AG09319 (cell line): ENCODE data around the gene MYRFL.

Experiments
- DNase-seq: peaks from one replicate; pipeline ENCODE4 v3.0.0-alpha.2; 2010; ENCODE audit warnings: low read depth; ENCODE audit errors: extremely low read depth
- CTCF ChIP-seq: IDR thresholded peaks from 2 replicates; pipeline ENCODE4 v1.5.1; 2011; ENCODE audit warnings: low read depth, mild to moderate bottlenecking, inconsistent platforms, low read length, moderate library complexity

Gene MYRFL

GRCh38 chr12:69816082-69816481 is 8.9 kb upstream of the MYRFL start:
- no peak for DNase-seq
- TF ChIP-seq CTCF: no peak

DNA sequence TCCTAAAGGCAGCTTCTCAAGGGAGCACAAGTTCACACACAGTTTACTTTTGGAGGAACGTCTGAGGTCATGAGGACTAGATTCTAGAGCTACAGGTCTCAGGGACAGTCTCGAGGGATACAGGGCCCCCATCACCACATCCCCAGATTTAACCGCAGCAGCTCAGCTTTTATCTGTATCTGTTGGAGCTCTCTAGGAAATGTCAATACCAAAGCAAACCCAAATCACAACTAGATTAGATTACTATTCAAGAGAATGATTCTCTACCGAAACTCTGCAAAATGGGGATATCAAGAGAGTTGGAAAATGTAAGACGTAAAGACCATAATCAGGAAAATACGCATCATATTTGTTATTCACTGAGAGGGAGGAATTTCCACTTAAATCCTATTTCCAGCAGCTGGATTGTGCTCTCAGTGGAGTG is 4.0 kb upstream of the MYRFL start:
- no peak for TF ChIP-seq CTCF
- DNase-seq: no peak

- TF ChIP-seq CTCF: no peak
- DNase-seq: no peak
Observed at GRCh38 chr12:69821456-69822159, 3.4 kb upstream of the MYRFL start.

GRCh38 chr12:69822201-69822860 is 2.7 kb upstream of the MYRFL start:
- TF ChIP-seq CTCF: no peak
- DNase-seq: no peak

GRCh38 chr12:69824028-69824427 is 999 bp upstream of the MYRFL start:
- DNase-seq: no peak
- no peak for TF ChIP-seq CTCF

- TF ChIP-seq CTCF: no peak
- no peak for DNase-seq
Observed at GRCh38 chr12:69828897-69829296, 3.9 kb downstream of the MYRFL start.

GRCh38 chr12:69833696-69834095 is 8.7 kb downstream of the MYRFL start:
- TF ChIP-seq CTCF: no peak
- no peak for DNase-seq
